Mononuclear cell (primary cell): ENCODE results near the gene AMOTL1. TPM values are rescaled to one million over a fixed set of nuclear protein-coding genes. Genes with fewer than 3 reads are reported as not detected.

Experiments used
- H3K27me3 ChIP-seq: 2 replicates; pipeline ENCODE4 v1.6.0; 2011; ENCODE audit warnings: low read length, control low read depth; ENCODE audit not compliant: insufficient read depth
- H3K4me1 ChIP-seq: 2 replicates; pipeline ENCODE4 v1.5.1; 2011; ENCODE audit warnings: mild to moderate bottlenecking, low read length, control low read depth; ENCODE audit not compliant: insufficient read depth
- H3K4me3 ChIP-seq: 2 replicates; pipeline ENCODE4 v1.5.1; 2011; ENCODE audit warnings: mild to moderate bottlenecking, low read length, moderate library complexity
- H3K9me3 ChIP-seq: 2 replicates; pipeline ENCODE4 v1.5.1; 2011; ENCODE audit warnings: low read depth, mild to moderate bottlenecking, control low read depth, low read length
- total RNA-seq: library from RNA; depleted of rRNA; stranded (reverse); fragments of >200 nt; gene quantifications from one replicate; pipeline ENCODE4 v1.2.3, GENCODE V29; 2012

Gene AMOTL1
- total RNA-seq, 1 donor, result 0.94 TPM

- no peaks in the 10 kb centered on the region for H3K9me3 ChIP-seq
- no peaks in the 10 kb centered on the region for H3K4me1 ChIP-seq
- no peak overlapping the region for H3K4me3 ChIP-seq
- H3K27me3 ChIP-seq, result no peaks in the 10 kb centered on the region
Measured at GRCh38 chr11:94870422-94870821, 102.3 kb downstream of the AMOTL1 start.

- Histone ChIP-seq H3K4me3 (no peak overlapping the region), H3K4me1 (peaks cover 6% of the 10 kb centered on the region), H3K27me3 (no peaks in the 10 kb centered on the region), H3K9me3 (no peaks in the 10 kb centered on the region)
Measured at GRCh38 chr11:94871491-94872185, 103.5 kb downstream of the AMOTL1 start.

GRCh38 chr11:94873916-94874540 is 105.9 kb downstream of the AMOTL1 start:
- H3K4me3 ChIP-seq, result no peak overlapping the region
- no peaks in the 10 kb centered on the region for H3K9me3 ChIP-seq
- peaks cover 11% of the 10 kb centered on the region for H3K4me1 ChIP-seq
- H3K27me3 ChIP-seq, result no peaks in the 10 kb centered on the region

GRCh38 chr11:94876222-94876621 is 108.1 kb downstream of the AMOTL1 start:
- no peaks in the 10 kb centered on the region for H3K9me3 ChIP-seq
- H3K4me1 ChIP-seq, result peaks cover 11% of the 10 kb centered on the region
- no peak overlapping the region for H3K4me3 ChIP-seq
- H3K27me3 ChIP-seq, result no peaks in the 10 kb centered on the region

- Histone ChIP-seq H3K4me3 (no peak overlapping the region), H3K27me3 (no peaks in the 10 kb centered on the region), H3K4me1 (peaks cover 11% of the 10 kb centered on the region), H3K9me3 (no peaks in the 10 kb centered on the region)
Measured at GRCh38 chr11:94876645-94877442, 108.7 kb downstream of the AMOTL1 start.

GRCh38 chr11:94877443-94878200 is 109.5 kb downstream of the AMOTL1 start:
- Histone ChIP-seq H3K4me3 (no peak overlapping the region), H3K9me3 (no peaks in the 10 kb centered on the region), H3K27me3 (no peaks in the 10 kb centered on the region), H3K4me1 (peaks cover 11% of the 10 kb centered on the region)

DNA sequence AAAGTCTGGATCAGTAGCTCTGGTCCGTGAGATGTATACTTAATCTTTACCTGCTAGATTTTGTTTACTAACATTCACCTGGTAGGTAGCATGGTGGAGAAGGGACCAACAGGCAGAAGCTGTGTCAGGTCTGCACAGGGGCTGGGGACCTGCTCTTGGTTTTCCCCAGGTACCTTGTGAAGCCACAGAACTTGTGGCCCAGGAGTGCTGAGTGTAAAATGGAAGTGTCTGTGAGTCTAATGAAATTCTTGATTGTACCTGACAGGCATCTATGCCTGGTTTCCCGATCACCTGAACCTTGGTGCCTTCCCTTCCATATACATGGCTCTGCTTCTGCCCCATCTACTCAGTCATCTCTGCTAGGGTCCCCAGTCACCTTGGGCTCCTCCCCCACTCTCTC is 110.8 kb downstream of the AMOTL1 start:
- H3K9me3 ChIP-seq, result no peaks in the 10 kb centered on the region
- H3K4me3 ChIP-seq, result no peak overlapping the region
- H3K27me3 ChIP-seq, result no peaks in the 10 kb centered on the region
- H3K4me1 ChIP-seq, result peaks cover 11% of the 10 kb centered on the region

GRCh38 chr11:94880216-94880615 is 112.1 kb downstream of the AMOTL1 start:
- Histone ChIP-seq H3K4me3 (no peak overlapping the region), H3K4me1 (peaks cover 11% of the 10 kb centered on the region), H3K9me3 (no peaks in the 10 kb centered on the region), H3K27me3 (no peaks in the 10 kb centered on the region)

GRCh38 chr11:94882931-94883330 is 114.8 kb downstream of the AMOTL1 start:
- Histone ChIP-seq H3K9me3 (no peaks in the 10 kb centered on the region), H3K4me1 (no peaks in the 10 kb centered on the region), H3K27me3 (no peaks in the 10 kb centered on the region), H3K4me3 (no peak overlapping the region)

DNA sequence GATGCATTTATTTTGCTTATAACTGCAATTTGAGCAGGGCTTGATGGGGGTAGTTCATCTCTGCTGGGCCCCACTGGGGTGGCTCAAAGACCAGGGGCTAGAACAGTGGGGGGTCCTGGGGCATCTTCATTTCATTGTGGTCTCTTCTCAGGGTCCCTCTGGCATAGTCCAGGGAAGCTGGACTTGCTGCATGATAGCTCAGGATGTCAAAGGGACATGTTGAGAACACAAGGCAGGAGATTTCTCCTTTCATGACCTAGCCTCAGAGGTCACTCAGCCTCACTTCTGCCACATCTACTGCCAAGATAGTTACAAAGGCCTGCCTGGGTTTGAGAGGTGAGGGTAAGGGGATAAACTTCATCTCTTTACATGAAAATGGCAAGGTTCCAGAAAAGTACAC is 115.7 kb downstream of the AMOTL1 start:
- no peaks in the 10 kb centered on the region for H3K9me3 ChIP-seq
- no peaks in the 10 kb centered on the region for H3K27me3 ChIP-seq
- no peaks in the 10 kb centered on the region for H3K4me1 ChIP-seq
- H3K4me3 ChIP-seq, result no peak overlapping the region

GRCh38 chr11:94884376-94884775 is 116.2 kb downstream of the AMOTL1 start:
- H3K9me3 ChIP-seq, result no peaks in the 10 kb centered on the region
- H3K27me3 ChIP-seq, result no peaks in the 10 kb centered on the region
- no peaks in the 10 kb centered on the region for H3K4me1 ChIP-seq
- H3K4me3 ChIP-seq, result no peak overlapping the region

GRCh38 chr11:94885133-94885532 is 117.0 kb downstream of the AMOTL1 start:
- Histone ChIP-seq H3K27me3 (no peaks in the 10 kb centered on the region), H3K4me1 (no peaks in the 10 kb centered on the region), H3K9me3 (no peaks in the 10 kb centered on the region), H3K4me3 (no peak overlapping the region)

GRCh38 chr11:94885581-94885980 is 117.4 kb downstream of the AMOTL1 start:
- no peak overlapping the region for H3K4me3 ChIP-seq
- no peaks in the 10 kb centered on the region for H3K9me3 ChIP-seq
- no peaks in the 10 kb centered on the region for H3K27me3 ChIP-seq
- no peaks in the 10 kb centered on the region for H3K4me1 ChIP-seq

- Histone ChIP-seq H3K27me3 (no peaks in the 10 kb centered on the region), H3K9me3 (peaks cover 20% of the 10 kb centered on the region), H3K4me3 (no peak overlapping the region), H3K4me1 (no peaks in the 10 kb centered on the region)
Measured at GRCh38 chr11:94888204-94888603, 120.0 kb downstream of the AMOTL1 start.

GRCh38 chr11:94895451-94895850 is 127.3 kb downstream of the AMOTL1 start:
- no peaks in the 10 kb centered on the region for H3K27me3 ChIP-seq
- no peak overlapping the region for H3K4me3 ChIP-seq
- H3K9me3 ChIP-seq, result peaks cover 26% of the 10 kb centered on the region
- H3K4me1 ChIP-seq, result no peaks in the 10 kb centered on the region
